H1 (cell line): ENCODE data around the gene HOXA6. TPM values are rescaled to one million over a fixed set of nuclear protein-coding genes. Genes with fewer than 3 reads are reported as not detected.

ENCODE experiments used
- ASH2L ChIP-seq: fragments of 200-600, 300-600 bp; sonication (generic); IDR thresholded peaks from one replicate; pipeline ENCODE4 v1.7.1; 2017; ENCODE audit warnings: low read length
- BACH1 ChIP-seq: IDR thresholded peaks from 2 replicates; pipeline ENCODE4 v1.6.1; 2012; ENCODE audit warnings: low read length, improper control_type of control experiment
- BRCA1 ChIP-seq: IDR thresholded peaks from 2 replicates; pipeline ENCODE4 v1.6.1; 2012; ENCODE audit warnings: low read depth, low read length, improper control_type of control experiment
- CBX5 ChIP-seq: fragments of 300-800, 300-1000 bp; sonication (generic); IDR thresholded peaks from 2 replicates; pipeline ENCODE4 v1.7.1; 2016; ENCODE audit warnings: antibody characterized with exemption, low read length, low read depth
- CBX8 ChIP-seq: fragments of 300-800, 300-1000 bp; sonication (generic); IDR thresholded peaks from 2 replicates; pipeline ENCODE4 v1.7.1; 2016; ENCODE audit warnings: low read depth, low read length, borderline replicate concordance
- CEBPB ChIP-seq: IDR thresholded peaks from 2 replicates; pipeline ENCODE4 v1.6.1; 2012; ENCODE audit warnings: low read depth, low read length
- CHD1 ChIP-seq: IDR thresholded peaks from 2 replicates; pipeline ENCODE4 v1.6.1; 2012; ENCODE audit warnings: low read depth, low read length, improper control_type of control experiment
- EP300 ChIP-seq, 2 experiments: IDR thresholded peaks; 1 replicate in 1 of 2; 2 replicates in 1 of 2; pipeline ENCODE4 v1.6.1; 2011 to 2012; ENCODE audit warnings: low read depth in 2 of 2, low read length in 2 of 2, mild to moderate bottlenecking in 2 of 2, borderline replicate concordance in 1 of 2, inconsistent platforms in 1 of 2, moderate library complexity in 1 of 2
- HDAC6 ChIP-seq: IDR thresholded peaks from one replicate; pipeline ENCODE4 v1.7.1; 2012; ENCODE audit warnings: low read depth, mild to moderate bottlenecking, inconsistent platforms, low read length, moderate library complexity
- JUND ChIP-seq: IDR thresholded peaks from 2 replicates; pipeline ENCODE4 v1.6.1; 2011; ENCODE audit warnings: mild to moderate bottlenecking, improper control_type of control experiment, low read length
- MAFK ChIP-seq: IDR thresholded peaks from 2 replicates; pipeline ENCODE4 v1.6.1; 2012; ENCODE audit warnings: low read depth, mild to moderate bottlenecking, improper control_type of control experiment, low read length
- NRF1 ChIP-seq: IDR thresholded peaks from 2 replicates; pipeline ENCODE4 v1.6.1; 2011; ENCODE audit warnings: mild to moderate bottlenecking, low read depth, low read length, improper control_type of control experiment
- POU5F1 ChIP-seq: IDR thresholded peaks from 2 replicates; pipeline ENCODE4 v1.6.1; 2011; ENCODE audit warnings: low read depth, mild to moderate bottlenecking, low read length, moderate library complexity
- RAD21 ChIP-seq, 2 experiments: IDR thresholded peaks in 1 of 2; conservative IDR thresholded peaks in 1 of 2; 2 replicates each; pipeline ENCODE4 v1.6.1; 2011; ENCODE audit warnings: low read depth in 2 of 2, low read length in 2 of 2, improper control_type of control experiment in 1 of 2, inconsistent platforms in 1 of 2, mild to moderate bottlenecking in 1 of 2, moderate library complexity in 1 of 2
- RFX5 ChIP-seq: IDR thresholded peaks from 2 replicates; pipeline ENCODE4 v1.6.1; 2011; ENCODE audit warnings: low read depth, low read length, improper control_type of control experiment, borderline replicate concordance
- SIRT6 ChIP-seq: IDR thresholded peaks from one replicate; pipeline ENCODE4 v1.7.1; 2012; ENCODE audit warnings: low read length, inconsistent platforms
- SIX5 ChIP-seq: IDR thresholded peaks from 2 replicates; pipeline ENCODE4 v1.6.1; 2011; ENCODE audit warnings: mild to moderate bottlenecking, low read depth, low read length
- SP4 ChIP-seq: IDR thresholded peaks from 2 replicates; pipeline ENCODE4 v1.6.1; 2012; ENCODE audit warnings: low read length, inconsistent platforms
- TCF12 ChIP-seq: IDR thresholded peaks from 2 replicates; pipeline ENCODE4 v1.6.1; 2011; ENCODE audit warnings: low read depth, mild to moderate bottlenecking, low read length
- polyA plus RNA-seq, 7 experiments: library from polyadenylated mRNA; depleted of rRNA in 3 of 7; stranded (reverse) in 5 of 7; unstranded in 2 of 7; fragments of >200 nt in 5 of 7; fragments of 200-250 nt in 2 of 7; gene quantifications; 1 replicate in 5 of 7; 2 replicates in 1 of 7; 4 replicates in 1 of 7; pipeline versions ENCODE4 v1.2.1 to v1.2.3, GENCODE V29; 2011 to 2013; ENCODE audit warnings: missing spikeins in 2 of 7, mixed read lengths in 2 of 7
- total RNA-seq: library from RNA; stranded (reverse); fragmentation: NEBNext Ultra II Directional; extraction: Animal tissue kit (Norgen Biotek cat#: 25700); gene quantifications from 2 replicates; pipeline ENCODE4 v1.2.1, GENCODE V29; 2021
- TF ChIP-seq, protein P1 (sequence below): IDR thresholded peaks from 2 replicates; pipeline ENCODE4 v1.6.1; 2012; ENCODE audit warnings: inconsistent platforms
- TF ChIP-seq, protein P2 (sequence below), 3 experiments: IDR thresholded peaks; 1 replicate in 2 of 3; 2 replicates in 1 of 3; pipeline versions ENCODE4 v1.5.1 to v1.6.1; 2011; ENCODE audit warnings: low read length in 3 of 3, mild to moderate bottlenecking in 3 of 3, inconsistent platforms in 2 of 3, low read depth in 1 of 3, moderate library complexity in 1 of 3; ENCODE audit not compliant: insufficient read depth in 1 of 3; ENCODE audit errors: control extremely low read depth in 1 of 3
- TF ChIP-seq, protein P3 (sequence below): IDR thresholded peaks from 2 replicates; pipeline ENCODE4 v1.6.1; 2012; ENCODE audit warnings: inconsistent platforms

HOXA6 gene
- total and polyA plus RNA-seq, 2 of the 8 experiments (the other 6 are each of a cell fraction or from before 2014, with no cell fraction given), result not detected

- no peak for TF ChIP-seq MAFK
- no peak for TF ChIP-seq CBX5
- TF ChIP-seq SIRT6, result no peak
- no peak for TF ChIP-seq RAD21 (IDR thresholded peaks at IDR 0.05 in 1 of 2, conservative IDR thresholded peaks at IDR 0.05 in 1 of 2; ENCODE audit: low read depth in 2 of 2, low read length in 2 of 2)
- TF ChIP-seq CBX8, result no peak
- no peak for TF ChIP-seq BACH1
- no peak for TF ChIP-seq JUND
- no peak for TF ChIP-seq CEBPB
- no peak for TF ChIP-seq BRCA1
- TF ChIP-seq ASH2L, result peak; percentile 39
- TF ChIP-seq SIX5, result no peak
- TF ChIP-seq CHD1, result no peak
- no peak for TF ChIP-seq POU5F1
- no peak for TF ChIP-seq NRF1
- TF ChIP-seq TCF12, result peak; percentile 82
- TF ChIP-seq, protein P1, sequence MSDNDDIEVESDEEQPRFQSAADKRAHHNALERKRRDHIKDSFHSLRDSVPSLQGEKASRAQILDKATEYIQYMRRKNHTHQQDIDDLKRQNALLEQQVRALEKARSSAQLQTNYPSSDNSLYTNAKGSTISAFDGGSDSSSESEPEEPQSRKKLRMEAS, result 0 out of 2 replicates have a peak, but pooled peaks have one; percentile 18
- no peak for TF ChIP-seq HDAC6
- TF ChIP-seq EP300 (IDR thresholded peaks at IDR 0.05; ENCODE audit: borderline replicate concordance in 1 of 2, low read depth in 2 of 2, low read length in 2 of 2), result no peak
- TF ChIP-seq RFX5, result no peak
- TF ChIP-seq SP4, result no peak
- TF ChIP-seq, protein P2, sequence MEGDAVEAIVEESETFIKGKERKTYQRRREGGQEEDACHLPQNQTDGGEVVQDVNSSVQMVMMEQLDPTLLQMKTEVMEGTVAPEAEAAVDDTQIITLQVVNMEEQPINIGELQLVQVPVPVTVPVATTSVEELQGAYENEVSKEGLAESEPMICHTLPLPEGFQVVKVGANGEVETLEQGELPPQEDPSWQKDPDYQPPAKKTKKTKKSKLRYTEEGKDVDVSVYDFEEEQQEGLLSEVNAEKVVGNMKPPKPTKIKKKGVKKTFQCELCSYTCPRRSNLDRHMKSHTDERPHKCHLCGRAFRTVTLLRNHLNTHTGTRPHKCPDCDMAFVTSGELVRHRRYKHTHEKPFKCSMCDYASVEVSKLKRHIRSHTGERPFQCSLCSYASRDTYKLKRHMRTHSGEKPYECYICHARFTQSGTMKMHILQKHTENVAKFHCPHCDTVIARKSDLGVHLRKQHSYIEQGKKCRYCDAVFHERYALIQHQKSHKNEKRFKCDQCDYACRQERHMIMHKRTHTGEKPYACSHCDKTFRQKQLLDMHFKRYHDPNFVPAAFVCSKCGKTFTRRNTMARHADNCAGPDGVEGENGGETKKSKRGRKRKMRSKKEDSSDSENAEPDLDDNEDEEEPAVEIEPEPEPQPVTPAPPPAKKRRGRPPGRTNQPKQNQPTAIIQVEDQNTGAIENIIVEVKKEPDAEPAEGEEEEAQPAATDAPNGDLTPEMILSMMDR (IDR thresholded peaks at IDR 0.05; ENCODE audit: control extremely low read depth in 1 of 3, insufficient read depth in 1 of 3, low read depth in 1 of 3, low read length in 3 of 3), result 0 out of 4 replicates have a peak, but pooled peaks of 1 of the 3 experiments have one; percentile 6
- TF ChIP-seq, protein P3, sequence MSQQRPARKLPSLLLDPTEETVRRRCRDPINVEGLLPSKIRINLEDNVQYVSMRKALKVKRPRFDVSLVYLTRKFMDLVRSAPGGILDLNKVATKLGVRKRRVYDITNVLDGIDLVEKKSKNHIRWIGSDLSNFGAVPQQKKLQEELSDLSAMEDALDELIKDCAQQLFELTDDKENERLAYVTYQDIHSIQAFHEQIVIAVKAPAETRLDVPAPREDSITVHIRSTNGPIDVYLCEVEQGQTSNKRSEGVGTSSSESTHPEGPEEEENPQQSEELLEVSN, result no peak
Observed at GRCh38 chr7:27182861-27183681, 35.5 kb upstream of the HOXA6 start (continued).
